Tibial nerve (tissue), 4 donors: ENCODE results near the gene HDAC11. TPM values are rescaled to one million over a fixed set of nuclear protein-coding genes. Genes with fewer than 3 reads are reported as not detected.

ENCODE experiments used
- DNase-seq, 2 donors: peaks; one replicate each; pipeline ENCODE4 v3.0.0-alpha.2; 2019; ENCODE audit warnings: low spot score in 2 of 2
- H3K27ac ChIP-seq, 4 donors: fragments of 200-600 bp; sonication (generic) in 3 of 4; one replicate each; pipeline ENCODE4 v1.5.1; 2017 to 2019; ENCODE audit warnings: mild to moderate bottlenecking in 1 of 4
- H3K27me3 ChIP-seq, 2 donors: fragments of 200-600 bp; sonication (generic) in 1 of 2; one replicate each; pipeline versions ENCODE4 v1.5.1 to v1.6.0; 2017 to 2019
- H3K36me3 ChIP-seq, 3 donors: fragments of 200-600 bp; sonication (generic); one replicate each; pipeline ENCODE4 v1.5.1; 2018 to 2019
- H3K4me1 ChIP-seq, 4 donors: fragments of 200-600 bp; sonication (generic) in 3 of 4; one replicate each; pipeline ENCODE4 v1.5.1; 2017 to 2019
- H3K4me3 ChIP-seq, 4 donors: fragments of 200-600 bp; sonication (generic) in 3 of 4; one replicate each; pipeline ENCODE4 v1.5.1; 2017 to 2019; ENCODE audit warnings: mild to moderate bottlenecking in 1 of 4, moderate library complexity in 1 of 4
- H3K9me3 ChIP-seq, 4 donors: fragments of 200-600 bp; sonication (generic) in 3 of 4; one replicate each; pipeline ENCODE4 v1.5.1; 2017 to 2019
- EP300 ChIP-seq, 2 donors: sonication (generic); formaldehyde crosslinking; IDR thresholded peaks; one replicate each; pipeline ENCODE4 v1.6.1; 2017; ENCODE audit warnings: antibody characterized with exemption in 2 of 2, mild to moderate bottlenecking in 1 of 2
- POLR2A ChIP-seq, 2 donors: fragments of 450-650 bp; IDR thresholded peaks; one replicate each; pipeline ENCODE4 v1.6.1; 2017; ENCODE audit warnings: antibody characterized with exemption in 2 of 2, mild to moderate bottlenecking in 2 of 2, moderate library complexity in 2 of 2
- WGBS, 2 donors: methylation state at CpG; one replicate each; pipeline ENCODE4 v1.1.5; 2018; 5-methylcytosine and 5-hydroxymethylcytosine counted together
- total RNA-seq, 4 donors: library from RNA; depleted of rRNA; stranded (reverse); fragments of >200 nt; gene quantifications; one replicate each; pipeline ENCODE4 v1.1.0, GENCODE V29; 2016
- TF ChIP-seq, protein P1 (sequence below), 5 experiments: fragments of 200-600 bp in 3 of 5; fragments of 450-650 bp in 2 of 5; sonication (generic) in 3 of 5; IDR thresholded peaks; one replicate each; pipeline ENCODE4 v1.5.1; 2016 to 2019; ENCODE audit warnings: antibody characterized with exemption in 5 of 5, mild to moderate bottlenecking in 3 of 5, moderate library complexity in 2 of 5

The HDAC11 gene
- total RNA-seq, 4 donors from 2014 or later, result 20.9 to 25.1 (median 23.9) TPM

DNA sequence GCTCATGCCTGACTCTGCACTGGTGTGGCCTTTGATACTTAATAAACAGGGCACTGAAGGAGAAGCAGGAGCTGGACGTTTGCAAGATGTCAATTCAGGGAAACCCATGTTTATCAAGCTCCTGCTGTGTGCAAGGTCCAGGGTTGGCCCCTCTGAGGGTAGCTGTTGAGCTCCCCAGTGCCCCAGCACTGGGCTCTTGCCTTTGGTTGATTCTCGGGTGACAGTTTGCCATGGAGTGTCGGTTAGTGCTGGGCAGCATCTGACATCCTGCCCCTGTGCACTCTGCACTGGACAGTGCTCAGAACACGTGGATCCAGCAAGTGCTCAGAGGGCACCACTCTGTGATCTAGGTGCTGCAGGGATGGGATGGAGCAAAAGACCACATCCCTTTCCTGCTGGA lies 7.3 kb downstream of the HDAC11 start:
- peak overlapping the region in 2 of 4 donors; percentile 10 to 24 for H3K27ac ChIP-seq
- WGBS, 2 donors, result 37 to 55% methylated on average over 4 of the region's 4 CpGs
- peaks cover 0 to 42% (median 16%) of the 10 kb centered on the region in 4 donors for H3K4me1 ChIP-seq
- H3K4me3 ChIP-seq, result no peak overlapping the region
- DNase-seq, result no peak
- no peaks in the 10 kb centered on the region for H3K27me3 ChIP-seq
- peaks cover 0 to 50% (median 0%) of the 10 kb centered on the region in 3 donors for H3K36me3 ChIP-seq
- peaks cover 0 to 7% (median 0%) of the 10 kb centered on the region in 4 donors for H3K9me3 ChIP-seq
- TF ChIP-seq, protein P1, sequence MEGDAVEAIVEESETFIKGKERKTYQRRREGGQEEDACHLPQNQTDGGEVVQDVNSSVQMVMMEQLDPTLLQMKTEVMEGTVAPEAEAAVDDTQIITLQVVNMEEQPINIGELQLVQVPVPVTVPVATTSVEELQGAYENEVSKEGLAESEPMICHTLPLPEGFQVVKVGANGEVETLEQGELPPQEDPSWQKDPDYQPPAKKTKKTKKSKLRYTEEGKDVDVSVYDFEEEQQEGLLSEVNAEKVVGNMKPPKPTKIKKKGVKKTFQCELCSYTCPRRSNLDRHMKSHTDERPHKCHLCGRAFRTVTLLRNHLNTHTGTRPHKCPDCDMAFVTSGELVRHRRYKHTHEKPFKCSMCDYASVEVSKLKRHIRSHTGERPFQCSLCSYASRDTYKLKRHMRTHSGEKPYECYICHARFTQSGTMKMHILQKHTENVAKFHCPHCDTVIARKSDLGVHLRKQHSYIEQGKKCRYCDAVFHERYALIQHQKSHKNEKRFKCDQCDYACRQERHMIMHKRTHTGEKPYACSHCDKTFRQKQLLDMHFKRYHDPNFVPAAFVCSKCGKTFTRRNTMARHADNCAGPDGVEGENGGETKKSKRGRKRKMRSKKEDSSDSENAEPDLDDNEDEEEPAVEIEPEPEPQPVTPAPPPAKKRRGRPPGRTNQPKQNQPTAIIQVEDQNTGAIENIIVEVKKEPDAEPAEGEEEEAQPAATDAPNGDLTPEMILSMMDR (IDR thresholded peaks at IDR 0.05), result no peak
- TF ChIP-seq POLR2A (IDR thresholded peaks at IDR 0.05) (no peak), EP300 (IDR thresholded peaks at IDR 0.05) (no peak)

DNA sequence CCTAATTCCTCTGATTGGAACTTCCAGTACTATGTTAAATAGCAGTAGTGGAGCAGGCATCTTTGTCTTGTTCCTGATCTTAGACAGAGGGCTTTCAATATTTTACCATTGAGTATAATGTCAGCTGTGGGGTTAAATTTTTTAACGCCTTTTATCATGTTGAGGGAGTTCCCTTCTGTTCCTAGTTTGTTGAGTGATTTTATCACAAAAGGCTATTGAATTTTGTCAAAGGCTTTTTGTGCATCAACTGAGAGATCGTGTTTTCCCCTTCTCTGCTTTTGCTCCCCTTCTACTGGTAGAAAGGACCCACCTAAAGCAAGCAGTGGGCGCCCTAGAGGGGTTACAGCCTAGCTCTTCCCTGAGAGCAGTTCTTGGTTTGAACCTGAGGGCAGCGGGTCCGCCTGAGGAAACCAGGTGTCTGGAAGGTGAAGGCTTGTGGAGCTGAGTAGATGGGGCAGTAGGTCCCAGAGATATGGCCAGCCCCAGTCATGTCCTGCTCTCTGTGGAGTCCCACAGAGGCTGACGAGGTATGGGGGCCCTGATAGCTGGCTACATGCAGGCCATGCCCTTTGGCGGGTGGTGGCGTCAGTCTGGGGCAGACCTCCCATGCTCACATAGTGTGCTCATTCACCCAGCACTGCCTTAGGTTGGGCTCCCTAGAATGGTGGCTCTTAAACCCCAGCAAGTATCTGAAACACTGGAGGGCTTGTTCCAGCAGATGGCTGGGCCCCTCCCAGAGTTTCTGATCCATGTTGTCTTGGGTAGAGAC lies 11.3 kb downstream of the HDAC11 start:
- Histone ChIP-seq H3K27me3 (no peaks in the 10 kb centered on the region), H3K4me3 (no peak overlapping the region), H3K4me1 (peaks cover 0 to 49% (median 17%) of the 10 kb centered on the region in 4 donors), H3K36me3 (peaks cover 0 to 47% (median 0%) of the 10 kb centered on the region in 3 donors), H3K27ac (peak overlapping the region in 3 of 4 donors; percentile 10 to 77 (median 57)), H3K9me3 (peaks cover 0 to 7% (median 0%) of the 10 kb centered on the region in 4 donors)
- TF ChIP-seq POLR2A (IDR thresholded peaks at IDR 0.05) (no peak), EP300 (IDR thresholded peaks at IDR 0.05) (no peak)
- TF ChIP-seq, protein P1 (IDR thresholded peaks at IDR 0.05), result no peak
- no peak for DNase-seq
- 53 to 56% methylated on average over 8 of the region's 8 CpGs for WGBS, 2 donors

DNA sequence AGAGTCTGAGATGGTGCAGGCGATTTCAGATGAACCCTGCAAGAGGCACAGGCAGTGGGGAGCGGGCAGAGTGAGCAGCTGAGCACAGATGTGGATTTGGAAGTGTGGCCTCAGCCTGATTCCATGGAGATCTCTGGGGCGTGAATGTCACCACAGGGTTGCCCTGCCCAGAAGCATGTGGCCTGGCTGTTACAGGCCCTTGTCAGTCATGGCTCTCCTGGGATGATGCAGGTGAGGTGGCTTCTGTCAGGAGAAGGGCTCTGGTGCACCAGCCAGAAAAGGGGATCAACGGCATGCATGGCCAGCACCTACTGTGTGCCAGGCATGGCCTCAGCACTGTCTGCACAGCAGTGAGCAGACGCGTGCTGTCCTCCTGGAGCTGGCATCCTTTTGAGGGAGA lies 11.9 kb downstream of the HDAC11 start:
- Histone ChIP-seq H3K36me3 (peaks cover 0 to 42% (median 0%) of the 10 kb centered on the region in 3 donors), H3K4me1 (peaks cover 3 to 55% (median 19%) of the 10 kb centered on the region in 4 donors), H3K27me3 (no peaks in the 10 kb centered on the region), H3K9me3 (peaks cover 0 to 7% (median 0%) of the 10 kb centered on the region in 4 donors), H3K27ac (peak overlapping the region in 3 of 4 donors; percentile 10 to 77 (median 57)), H3K4me3 (no peak overlapping the region)
- 79 to 92% methylated on average over 6 of the region's 6 CpGs for WGBS, 2 donors
- TF ChIP-seq EP300 (IDR thresholded peaks at IDR 0.05), result no peak
- TF ChIP-seq, protein P1 (IDR thresholded peaks at IDR 0.05), result no peak
- TF ChIP-seq POLR2A (IDR thresholded peaks at IDR 0.05), result no peak
- no peak for DNase-seq

DNA sequence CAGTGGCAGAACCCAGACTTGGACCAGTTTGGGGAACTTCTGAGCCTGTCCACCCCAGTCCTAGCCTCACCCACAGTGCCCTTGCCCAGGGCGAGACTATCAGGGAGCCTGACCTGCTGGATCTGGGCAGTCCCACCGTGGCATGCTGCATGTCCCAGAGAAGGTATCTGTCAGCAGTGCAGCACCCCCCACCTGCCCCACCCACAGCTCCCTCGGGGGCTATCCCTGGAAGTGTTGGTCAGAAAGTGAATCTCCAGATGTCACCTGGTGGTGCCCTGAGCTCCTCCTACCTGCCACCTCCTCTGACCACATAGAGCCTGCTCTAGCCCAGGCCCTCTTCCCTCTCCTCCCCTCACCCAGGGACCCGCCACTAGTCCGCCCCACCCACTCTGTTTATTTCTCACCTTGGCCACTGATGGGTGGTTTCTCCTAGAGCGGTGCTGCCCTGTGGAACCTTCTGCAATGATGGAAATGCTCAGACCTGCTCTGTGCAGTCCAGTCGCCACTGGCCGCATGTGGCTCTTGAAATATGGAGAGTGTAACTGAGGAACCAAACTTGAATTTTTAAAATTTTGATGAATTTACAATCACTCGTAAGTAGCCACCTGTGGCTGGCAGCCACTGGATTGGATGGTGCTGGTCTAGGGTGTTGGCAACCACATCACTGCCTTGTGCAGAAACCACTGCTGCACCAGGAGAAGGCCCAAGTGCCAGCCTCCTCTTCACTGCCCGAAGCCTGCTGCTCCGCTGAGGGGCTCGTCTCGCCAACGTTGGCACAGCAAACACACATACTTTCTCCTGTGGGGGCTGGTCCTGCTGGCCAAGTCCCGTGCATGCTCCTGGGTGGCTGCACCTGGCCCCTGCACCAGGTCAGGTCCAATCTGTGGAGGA lies 13.1 kb downstream of the HDAC11 start:
- Histone ChIP-seq H3K9me3 (peaks cover 0 to 7% (median 0%) of the 10 kb centered on the region in 4 donors), H3K27ac (peak overlapping the region; percentile 15 to 77 (median 42)), H3K36me3 (peaks cover 0 to 30% (median 0%) of the 10 kb centered on the region in 3 donors), H3K4me3 (no peak overlapping the region), H3K27me3 (no peaks in the 10 kb centered on the region), H3K4me1 (peaks cover 3 to 67% (median 23%) of the 10 kb centered on the region in 4 donors)
- TF ChIP-seq EP300 (IDR thresholded peaks at IDR 0.05) (no peak), POLR2A (IDR thresholded peaks at IDR 0.05) (no peak)
- TF ChIP-seq, protein P1 (IDR thresholded peaks at IDR 0.05), result no peak
- no peak for DNase-seq
- 87 to 95% methylated on average over 6 to 15 of the region's 15 CpGs for WGBS, 2 donors
